ENCODE measurements around the gene SRP54.

SRP54 gene

GRCh38 chr14:34983148-34983760, 462 bp downstream of the SRP54 start:
- TF ChIP-seq CTCF (IDR thresholded peaks at IDR 0.05; ENCODE audit: low read depth, low read length, missing control alignments), result no peak
- H3K4me3 ChIP-seq (ENCODE audit: low read depth, low read length), result peak overlapping the region; percentile 89
- no peak for DNase-seq (ENCODE audit: low read depth)

- peak overlapping the region; percentile 89 for H3K4me3 ChIP-seq (ENCODE audit: low read depth, low read length)
- no peak for TF ChIP-seq CTCF (IDR thresholded peaks at IDR 0.05; ENCODE audit: low read depth, low read length, missing control alignments)
- DNase-seq (ENCODE audit: low read depth), result no peak
Measured at GRCh38 chr14:34983786-34984185, 994 bp downstream of the SRP54 start.

- DNase-seq (ENCODE audit: low read depth), result no peak
- no peak overlapping the region for H3K4me3 ChIP-seq (ENCODE audit: low read depth, low read length)
- no peak for TF ChIP-seq CTCF (IDR thresholded peaks at IDR 0.05; ENCODE audit: low read depth, low read length, missing control alignments)
Measured at GRCh38 chr14:34985740-34986139, 2.9 kb downstream of the SRP54 start.

GRCh38 chr14:34987180-34987579, 4.4 kb downstream of the SRP54 start:
- no peak overlapping the region for H3K4me3 ChIP-seq (ENCODE audit: low read depth, low read length)
- no peak for TF ChIP-seq CTCF (IDR thresholded peaks at IDR 0.05; ENCODE audit: low read depth, low read length, missing control alignments)
- DNase-seq (ENCODE audit: low read depth), result no peak

GRCh38 chr14:34989762-34990161, 7.0 kb downstream of the SRP54 start:
- no peak overlapping the region for H3K4me3 ChIP-seq (ENCODE audit: low read depth, low read length)
- DNase-seq (ENCODE audit: low read depth), result no peak
- no peak for TF ChIP-seq CTCF (IDR thresholded peaks at IDR 0.05; ENCODE audit: low read depth, low read length, missing control alignments)

- no peak overlapping the region for H3K4me3 ChIP-seq (ENCODE audit: low read depth, low read length)
- DNase-seq (ENCODE audit: low read depth), result no peak
- no peak for TF ChIP-seq CTCF (IDR thresholded peaks at IDR 0.05; ENCODE audit: low read depth, low read length, missing control alignments)
Measured at GRCh38 chr14:34993426-34993825, 10.6 kb downstream of the SRP54 start.

- DNase-seq (ENCODE audit: low read depth), result no peak
- H3K4me3 ChIP-seq (ENCODE audit: low read depth, low read length), result no peak overlapping the region
Measured at GRCh38 chr14:34994668-34995067, 11.9 kb downstream of the SRP54 start.

More at GRCh38 chr14:34994668-34995067, 11.9 kb downstream of the SRP54 start:
- TF ChIP-seq CTCF (IDR thresholded peaks at IDR 0.05; ENCODE audit: low read depth, low read length, missing control alignments), result no peak
